Hepatocyte (in vitro differentiated cells): Measurements from ENCODE around the gene STK32C.

Experiments used
- EZH2 ChIP-seq: fragments of 200-600 bp; sonication (generic); IDR thresholded peaks from 2 replicates; pipeline ENCODE4 v1.6.1; 2016; ENCODE audit warnings: antibody characterized with exemption, mild to moderate bottlenecking, borderline replicate concordance
- EZH2phosphoT487 ChIP-seq: fragments of 200-600 bp; sonication (generic); IDR thresholded peaks from one replicate; pipeline ENCODE4 v1.6.1; 2018; ENCODE audit warnings: antibody characterized with exemption, mild to moderate bottlenecking, low read depth, moderate library complexity; ENCODE audit not compliant: unreplicated experiment, severe bottlenecking
- TF ChIP-seq, protein P1 (sequence below): fragments of 200-600 bp; sonication (generic); IDR thresholded peaks from 2 replicates; pipeline ENCODE4 v1.5.1; 2016; ENCODE audit warnings: antibody characterized with exemption, mild to moderate bottlenecking; ENCODE audit not compliant: poor library complexity

DNA sequence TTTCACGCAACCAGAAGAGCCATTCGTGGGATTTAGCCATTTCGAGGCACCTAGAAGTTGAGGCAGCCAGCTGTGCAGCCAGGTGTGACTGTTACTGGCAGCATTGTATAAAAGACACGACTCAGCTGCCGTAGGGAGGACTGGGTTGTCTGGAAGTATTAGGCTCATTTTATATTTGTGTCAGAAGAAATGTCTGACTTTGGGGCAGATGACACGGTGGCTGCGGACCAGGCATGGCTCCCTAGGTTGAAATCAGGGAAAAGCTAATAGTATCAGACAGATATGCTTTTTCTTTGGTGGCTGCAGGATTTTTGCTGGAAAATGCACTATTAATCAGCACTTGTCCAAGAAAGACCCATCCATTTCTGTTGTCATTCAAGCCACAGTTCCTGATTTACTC lies 125.2 kb downstream of the STK32C start:
- TF ChIP-seq, protein P1, sequence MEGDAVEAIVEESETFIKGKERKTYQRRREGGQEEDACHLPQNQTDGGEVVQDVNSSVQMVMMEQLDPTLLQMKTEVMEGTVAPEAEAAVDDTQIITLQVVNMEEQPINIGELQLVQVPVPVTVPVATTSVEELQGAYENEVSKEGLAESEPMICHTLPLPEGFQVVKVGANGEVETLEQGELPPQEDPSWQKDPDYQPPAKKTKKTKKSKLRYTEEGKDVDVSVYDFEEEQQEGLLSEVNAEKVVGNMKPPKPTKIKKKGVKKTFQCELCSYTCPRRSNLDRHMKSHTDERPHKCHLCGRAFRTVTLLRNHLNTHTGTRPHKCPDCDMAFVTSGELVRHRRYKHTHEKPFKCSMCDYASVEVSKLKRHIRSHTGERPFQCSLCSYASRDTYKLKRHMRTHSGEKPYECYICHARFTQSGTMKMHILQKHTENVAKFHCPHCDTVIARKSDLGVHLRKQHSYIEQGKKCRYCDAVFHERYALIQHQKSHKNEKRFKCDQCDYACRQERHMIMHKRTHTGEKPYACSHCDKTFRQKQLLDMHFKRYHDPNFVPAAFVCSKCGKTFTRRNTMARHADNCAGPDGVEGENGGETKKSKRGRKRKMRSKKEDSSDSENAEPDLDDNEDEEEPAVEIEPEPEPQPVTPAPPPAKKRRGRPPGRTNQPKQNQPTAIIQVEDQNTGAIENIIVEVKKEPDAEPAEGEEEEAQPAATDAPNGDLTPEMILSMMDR = no peak
- no peak for TF ChIP-seq EZH2phosphoT487
- no peak for TF ChIP-seq EZH2
